Adrenal gland (tissue), 5 donors: Measurements from ENCODE around the gene FUT7.

Experiments used
- POLR2A ChIP-seq, 2 donors: fragments of 450-650 bp; IDR thresholded peaks; one replicate each; pipeline ENCODE4 v1.6.1; 2017; ENCODE audit warnings: antibody characterized with exemption in 2 of 2, mild to moderate bottlenecking in 2 of 2, moderate library complexity in 1 of 2
- TF ChIP-seq, protein P1 (sequence below), 6 experiments: fragments of 450-650 bp in 4 of 6; fragments of 200-600 bp in 2 of 6; sonication (generic) in 1 of 6; IDR thresholded peaks; 1 replicate in 5 of 6; 2 replicates in 1 of 6; pipeline versions ENCODE4 v1.5.1 to v1.8.0; 2016 to 2021; ENCODE audit warnings: antibody characterized with exemption in 6 of 6, mild to moderate bottlenecking in 2 of 6, moderate library complexity in 1 of 6
- donor health status: DM: no; HTN: no; CAD: no.

DNA sequence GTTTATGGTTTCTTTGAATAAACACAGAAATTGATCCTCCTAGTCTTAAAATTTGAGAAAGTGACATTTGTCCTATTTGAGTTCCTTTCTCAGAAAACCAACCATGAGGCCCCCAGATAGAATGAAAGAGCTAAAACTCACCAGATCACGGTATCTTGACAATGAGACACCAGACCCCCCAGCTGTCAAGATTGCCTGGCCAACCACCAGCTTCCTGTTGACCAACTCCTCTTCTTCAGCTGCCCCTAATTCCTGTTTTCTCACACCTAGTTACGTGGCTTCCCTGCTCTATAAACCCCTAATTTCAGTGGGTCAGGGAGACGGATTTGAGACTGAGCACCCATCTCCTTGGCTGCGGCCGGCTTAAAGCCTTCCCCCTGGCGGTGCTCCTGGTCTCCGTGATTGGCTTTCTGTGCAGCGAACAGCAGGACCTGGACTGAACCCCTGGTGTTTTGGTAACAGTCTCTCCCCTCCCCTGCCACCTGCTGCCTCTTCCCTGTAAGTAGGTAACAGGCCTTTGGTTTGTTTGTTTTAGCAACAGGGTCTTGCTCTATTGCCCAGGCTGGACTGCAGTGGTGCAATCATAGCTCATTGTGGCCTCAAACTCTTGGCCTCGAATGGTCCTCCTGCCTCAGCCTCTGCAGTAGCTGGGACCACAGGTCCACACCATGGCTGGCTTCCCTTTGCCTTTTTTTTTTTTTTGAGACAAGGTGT lies 26.8 kb upstream of the FUT7 start:
- TF ChIP-seq, protein P1, sequence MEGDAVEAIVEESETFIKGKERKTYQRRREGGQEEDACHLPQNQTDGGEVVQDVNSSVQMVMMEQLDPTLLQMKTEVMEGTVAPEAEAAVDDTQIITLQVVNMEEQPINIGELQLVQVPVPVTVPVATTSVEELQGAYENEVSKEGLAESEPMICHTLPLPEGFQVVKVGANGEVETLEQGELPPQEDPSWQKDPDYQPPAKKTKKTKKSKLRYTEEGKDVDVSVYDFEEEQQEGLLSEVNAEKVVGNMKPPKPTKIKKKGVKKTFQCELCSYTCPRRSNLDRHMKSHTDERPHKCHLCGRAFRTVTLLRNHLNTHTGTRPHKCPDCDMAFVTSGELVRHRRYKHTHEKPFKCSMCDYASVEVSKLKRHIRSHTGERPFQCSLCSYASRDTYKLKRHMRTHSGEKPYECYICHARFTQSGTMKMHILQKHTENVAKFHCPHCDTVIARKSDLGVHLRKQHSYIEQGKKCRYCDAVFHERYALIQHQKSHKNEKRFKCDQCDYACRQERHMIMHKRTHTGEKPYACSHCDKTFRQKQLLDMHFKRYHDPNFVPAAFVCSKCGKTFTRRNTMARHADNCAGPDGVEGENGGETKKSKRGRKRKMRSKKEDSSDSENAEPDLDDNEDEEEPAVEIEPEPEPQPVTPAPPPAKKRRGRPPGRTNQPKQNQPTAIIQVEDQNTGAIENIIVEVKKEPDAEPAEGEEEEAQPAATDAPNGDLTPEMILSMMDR (IDR thresholded peaks at IDR 0.05): no peak
- TF ChIP-seq POLR2A (IDR thresholded peaks at IDR 0.05): no peak
